Measurements from ENCODE around the gene SUCO. TPM values are rescaled to one million over a fixed set of nuclear protein-coding genes. Genes with fewer than 3 reads are reported as not detected.

The SUCO gene
- total RNA-seq, 1 experiment from 2014 or later: 50.3 TPM

GRCh38 chr1:172607145-172607544 lies 74.2 kb downstream of the SUCO start:
- no TSS peak for BruUV-seq (replicated peaks)
- no peaks in the 10 kb centered on the region for H3K4me1 Mint-ChIP-seq (ENCODE audit: low read depth, unreplicated experiment)
- H3K36me3 Mint-ChIP-seq (ENCODE audit: insufficient read depth, unreplicated experiment): peaks cover 24% of the 10 kb centered on the region
- no peak for TF ChIP-seq CTCF (IDR thresholded peaks at IDR 0.05; ENCODE audit: insufficient read depth in 1 of 2, low read depth in 1 of 2, low read length in 1 of 2, severe bottlenecking in 1 of 2, unreplicated experiment in 1 of 2)
- H3K4me3 Mint-ChIP-seq (ENCODE audit: unreplicated experiment): no peak overlapping the region
- POLR2A ChIA-PET: no interaction called here
- Histone ChIP-seq H3K36me3 (ENCODE audit: control insufficient read depth, insufficient read depth, low read length) (no peaks in the 10 kb centered on the region), H3K4me3 (ENCODE audit: low read depth, low read length) (no peak overlapping the region), H3K27me3 (replicated peaks; ENCODE audit: control insufficient read depth, insufficient read depth, low read length) (no peaks in the 10 kb centered on the region), H3K9me3 (no peaks in the 10 kb centered on the region), H3K4me1 (peaks cover 4% of the 10 kb centered on the region)
- H3K27ac Mint-ChIP-seq (ENCODE audit: unreplicated experiment): no peak overlapping the region
- H3K9me3 Mint-ChIP-seq (ENCODE audit: unreplicated experiment): no peaks in the 10 kb centered on the region
- DNase-seq: no peak
- H3K27me3 Mint-ChIP-seq (ENCODE audit: insufficient read depth, unreplicated experiment): no peaks in the 10 kb centered on the region
- intact Hi-C loops (cut with micrococcal nuclease; ENCODE audit: unreplicated experiment): no loop called here
- CTCF ChIA-PET: no interaction called here

- CTCF ChIA-PET: interaction anchor here (0.7 kb wide), 1 partner anchor 111 kb away, joined by 9 read pairs; no protein-coding TSS in a partner anchor
- no peak overlapping the region for H3K4me3 Mint-ChIP-seq (ENCODE audit: unreplicated experiment)
- no peak for TF ChIP-seq CTCF (IDR thresholded peaks at IDR 0.05; ENCODE audit: insufficient read depth in 1 of 2, low read depth in 1 of 2, low read length in 1 of 2, severe bottlenecking in 1 of 2, unreplicated experiment in 1 of 2)
Measured at GRCh38 chr1:172608098-172608601, 75.2 kb downstream of the SUCO start.

GRCh38 chr1:172609528-172609927 lies 76.6 kb downstream of the SUCO start:
- Mint-ChIP-seq H3K36me3 (ENCODE audit: insufficient read depth, unreplicated experiment) (peaks cover 24% of the 10 kb centered on the region), H3K27me3 (ENCODE audit: insufficient read depth, unreplicated experiment) (no peaks in the 10 kb centered on the region), H3K9me3 (ENCODE audit: unreplicated experiment) (no peaks in the 10 kb centered on the region), H3K4me1 (ENCODE audit: low read depth, unreplicated experiment) (no peaks in the 10 kb centered on the region), H3K4me3 (ENCODE audit: unreplicated experiment) (no peak overlapping the region), H3K27ac (ENCODE audit: unreplicated experiment) (no peak overlapping the region)
- H3K4me1 ChIP-seq: peaks cover 4% of the 10 kb centered on the region
- peak; percentile 15 to 44 for TF ChIP-seq CTCF (IDR thresholded peaks at IDR 0.05; ENCODE audit: insufficient read depth in 1 of 2, low read depth in 1 of 2, low read length in 1 of 2, severe bottlenecking in 1 of 2, unreplicated experiment in 1 of 2)
- intact Hi-C loops (cut with micrococcal nuclease; ENCODE audit: unreplicated experiment): loop anchor here (1.0 to 2.0 kb wide), 2 partner anchors 110 to 159 kb away; no protein-coding TSS in a partner anchor
- peak in 1 of 2 experiments; percentile 12 for DNase-seq
- H3K27me3 ChIP-seq (replicated peaks; ENCODE audit: control insufficient read depth, insufficient read depth, low read length): no peaks in the 10 kb centered on the region
- ChIA-PET CTCF (interaction anchor here (0.8 to 1.8 kb wide), 4 partner anchors 108 to 160 kb away, joined by 3 to 23 read pairs (median 5); no protein-coding TSS in a partner anchor), POLR2A (no interaction called here)
- H3K36me3 ChIP-seq (ENCODE audit: control insufficient read depth, insufficient read depth, low read length): no peaks in the 10 kb centered on the region
- no peak overlapping the region for H3K4me3 ChIP-seq (ENCODE audit: low read depth, low read length)
- no TSS peak for BruUV-seq (replicated peaks)
- no peaks in the 10 kb centered on the region for H3K9me3 ChIP-seq

More at GRCh38 chr1:172608098-172608601, 75.2 kb downstream of the SUCO start:
- peaks cover 4% of the 10 kb centered on the region for H3K4me1 ChIP-seq
- no peaks in the 10 kb centered on the region for H3K9me3 Mint-ChIP-seq (ENCODE audit: unreplicated experiment)
- no peaks in the 10 kb centered on the region for H3K4me1 Mint-ChIP-seq (ENCODE audit: low read depth, unreplicated experiment)
- no peak overlapping the region for H3K4me3 ChIP-seq (ENCODE audit: low read depth, low read length)
- no peaks in the 10 kb centered on the region for H3K27me3 Mint-ChIP-seq (ENCODE audit: insufficient read depth, unreplicated experiment)
- H3K36me3 Mint-ChIP-seq (ENCODE audit: insufficient read depth, unreplicated experiment): peaks cover 24% of the 10 kb centered on the region
- POLR2A ChIA-PET: no interaction called here
- BruUV-seq (replicated peaks): no TSS peak
- no peaks in the 10 kb centered on the region for H3K36me3 ChIP-seq (ENCODE audit: control insufficient read depth, insufficient read depth, low read length)
- no peaks in the 10 kb centered on the region for H3K27me3 ChIP-seq (replicated peaks; ENCODE audit: control insufficient read depth, insufficient read depth, low read length)
- DNase-seq: no peak
- no peaks in the 10 kb centered on the region for H3K9me3 ChIP-seq
- H3K27ac Mint-ChIP-seq (ENCODE audit: unreplicated experiment): no peak overlapping the region
- intact Hi-C loops (cut with micrococcal nuclease; ENCODE audit: unreplicated experiment): loop anchor here (2.0 kb wide), 1 partner anchor 157 kb away; no protein-coding TSS in a partner anchor
